HG03045 (cell line): ENCODE results near the gene PAWR.
"Not testable (repeated sequence)": the region's sequence is repeated elsewhere in the genome, so short reads cannot be mapped to it uniquely, and the experiment has no call there.

Experiments
- ATAC-seq: cut with Tn5 transposase; IDR thresholded peaks from one replicate; pipeline ENCODE4 v1.9.1; 2021; ENCODE audit warnings: mild to moderate bottlenecking, moderate library complexity; ENCODE audit not compliant: unreplicated experiment

Gene PAWR

DNA sequence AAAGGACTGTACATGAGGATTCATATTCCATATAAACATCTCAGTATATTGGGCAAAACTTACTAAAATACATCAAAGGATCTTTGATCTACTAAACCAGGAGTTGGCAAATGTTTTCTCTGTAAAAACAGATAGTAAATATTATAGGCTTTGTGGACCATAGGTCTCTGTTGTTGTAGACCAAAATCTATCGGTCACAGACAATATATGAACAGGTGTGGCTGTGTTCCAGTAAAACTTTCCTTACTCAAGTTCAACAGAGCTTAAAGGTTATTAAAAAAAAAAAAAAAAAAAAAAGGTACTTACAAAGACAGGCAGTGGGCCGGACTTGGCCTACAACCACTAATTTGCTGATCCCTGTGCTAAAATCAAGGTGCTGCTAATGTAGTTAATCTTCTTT is 40.3 kb downstream of the PAWR start:
- ATAC-seq: no peak

DNA sequence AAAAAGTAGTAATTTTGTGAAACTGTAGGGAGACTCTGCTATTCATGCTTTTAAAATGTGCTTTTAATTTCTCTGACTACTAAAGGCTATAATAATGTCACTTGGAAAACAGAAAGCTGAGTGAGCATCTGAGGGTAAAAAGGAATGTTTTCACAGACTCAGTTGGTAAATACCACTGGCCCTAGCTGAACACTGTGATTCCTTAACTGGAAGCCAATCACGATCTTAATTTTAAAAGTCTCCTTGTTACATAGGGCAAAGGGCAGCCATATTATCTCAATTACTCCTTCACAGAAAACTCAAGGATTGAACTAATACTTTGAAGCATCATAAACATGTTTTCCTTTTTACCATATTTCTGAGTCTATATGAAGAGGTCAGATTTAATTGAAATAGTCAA is 41.9 kb downstream of the PAWR start:
- ATAC-seq: no peak

DNA sequence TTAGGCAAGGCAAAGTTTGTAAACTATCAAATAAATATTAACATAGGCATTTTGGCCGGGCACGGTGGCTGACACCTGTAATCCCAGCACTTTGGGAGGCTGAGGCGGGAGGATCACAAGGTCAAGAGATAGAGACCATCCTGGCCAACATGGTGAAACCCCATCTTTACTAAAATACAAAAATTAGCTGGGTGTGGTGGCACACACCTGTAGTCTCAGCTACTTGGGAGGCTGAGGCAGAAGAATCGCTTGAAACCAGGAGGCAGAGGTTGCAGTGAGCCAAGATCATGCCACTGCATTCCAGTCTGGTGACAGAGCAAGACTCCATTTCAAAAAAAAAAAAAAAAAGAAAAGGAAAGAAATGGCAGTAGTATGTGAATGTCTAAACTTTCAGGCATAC is 43.9 kb downstream of the PAWR start:
- ATAC-seq: not testable (repeated sequence)

DNA sequence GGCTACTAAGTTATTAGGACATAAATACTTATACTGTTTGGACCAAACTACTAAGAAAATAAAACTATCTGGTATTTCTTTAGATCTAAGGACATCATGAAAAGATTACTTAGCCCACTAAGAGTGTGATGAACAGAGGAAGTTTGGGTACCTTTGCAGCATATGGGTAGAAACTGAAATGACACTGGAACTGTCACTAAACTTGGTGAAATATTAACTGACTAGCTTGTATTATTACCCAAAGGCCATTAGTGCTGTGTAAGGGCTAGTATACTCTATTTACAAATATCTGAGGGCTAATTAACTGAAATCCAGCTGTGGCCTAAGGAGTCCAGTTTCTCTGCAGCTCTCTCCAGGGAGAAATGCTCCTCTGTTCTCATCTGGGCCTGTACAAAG is 45.5 kb downstream of the PAWR start:
- ATAC-seq: no peak

DNA sequence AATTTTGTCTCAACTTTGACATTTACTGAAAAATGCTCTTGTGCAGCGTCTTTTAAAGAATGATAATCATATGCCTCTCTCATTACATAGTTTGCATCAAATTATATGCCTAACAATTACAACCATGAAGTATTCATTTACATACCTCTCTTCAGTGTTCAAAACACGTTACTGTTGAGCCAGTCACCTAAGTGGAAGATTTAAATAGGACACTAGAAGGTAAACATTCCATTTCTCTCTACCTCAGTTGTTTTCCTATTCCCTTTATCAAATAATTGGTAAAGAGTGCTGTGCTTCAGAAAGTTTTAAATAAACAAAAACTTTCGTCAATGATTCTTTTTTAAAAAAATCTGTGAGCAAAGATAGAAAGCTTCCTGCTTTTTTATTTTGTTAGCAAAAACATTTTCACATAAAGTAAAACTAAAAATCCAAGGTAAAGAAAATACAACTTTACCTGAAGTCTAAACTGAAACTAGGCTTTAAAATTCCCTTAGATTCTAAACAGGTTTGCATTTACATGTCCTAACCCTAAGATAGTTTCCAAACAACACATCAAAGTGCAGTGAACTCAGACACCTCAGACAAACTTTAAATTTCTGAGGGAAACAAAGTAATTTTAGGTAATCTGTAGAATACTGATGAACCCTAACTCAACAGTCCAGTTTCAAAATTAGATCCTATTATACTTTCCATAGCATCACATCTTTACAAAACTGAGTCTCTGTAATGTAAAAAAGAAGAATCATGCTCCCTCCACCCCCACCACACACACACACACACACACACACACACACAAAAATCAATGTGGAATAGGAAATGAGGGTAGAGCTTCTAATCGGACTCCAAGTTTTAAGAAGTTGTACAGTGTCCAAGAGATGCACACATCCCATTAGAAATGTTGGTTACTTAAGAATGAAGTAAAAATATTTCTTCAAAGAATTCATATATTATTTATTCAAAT is 46.2 kb downstream of the PAWR start:
- ATAC-seq: no peak

DNA sequence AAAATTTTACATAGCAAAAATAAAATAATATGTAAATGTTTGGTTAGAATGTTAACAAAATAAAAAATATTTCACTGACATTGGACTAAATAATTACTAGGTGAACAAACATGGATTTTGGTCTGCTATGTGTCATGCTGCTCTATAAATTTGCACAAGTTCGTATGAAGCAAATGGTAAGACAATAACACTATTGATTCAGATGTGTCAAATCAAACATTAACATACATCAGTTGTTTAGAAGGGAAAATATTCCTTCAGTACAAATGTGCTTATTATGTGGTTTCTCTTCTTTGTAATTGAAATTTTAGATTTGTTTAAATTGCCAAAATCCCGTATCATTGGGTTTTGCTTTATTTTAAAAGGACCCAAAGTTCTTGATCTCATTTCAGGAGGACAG is 46.9 kb downstream of the PAWR start:
- no peak for ATAC-seq

DNA sequence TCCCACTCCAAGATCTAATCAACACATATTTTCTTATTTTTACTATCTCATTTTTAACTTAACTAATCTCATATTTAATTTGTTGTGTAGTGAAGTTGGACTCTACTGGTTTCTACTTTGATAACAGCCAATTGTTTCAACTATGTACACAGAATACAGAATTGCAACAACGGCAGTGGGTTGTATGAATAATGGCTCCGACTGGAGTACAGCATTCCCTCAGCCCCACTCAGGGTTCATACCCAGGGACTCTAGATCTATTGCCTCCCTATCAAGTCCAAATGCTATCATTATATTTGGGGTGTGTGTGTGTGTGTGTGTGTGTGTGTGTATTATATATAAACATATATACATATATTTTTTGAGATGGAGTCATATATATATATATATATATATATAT is 52.3 kb downstream of the PAWR start:
- ATAC-seq: no peak

DNA sequence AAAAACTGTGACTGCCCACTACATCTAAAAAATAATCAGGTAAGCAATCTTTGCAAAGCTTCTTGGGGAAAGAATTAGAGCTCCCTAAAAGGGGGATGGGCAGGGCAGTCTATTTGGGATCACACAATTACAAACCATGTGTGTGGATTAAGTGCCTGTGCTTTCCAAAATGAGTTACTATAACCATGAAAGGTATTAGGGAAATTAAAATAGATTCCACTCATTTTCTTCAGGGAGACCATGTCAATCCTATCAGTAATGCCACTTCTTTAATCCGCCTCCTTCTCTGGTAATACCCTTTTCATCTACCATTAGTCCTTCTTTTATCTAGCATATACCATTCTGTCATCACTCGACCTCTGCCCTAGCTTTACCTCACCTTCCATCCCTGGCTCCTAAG is 53.7 kb downstream of the PAWR start:
- ATAC-seq: no peak

DNA sequence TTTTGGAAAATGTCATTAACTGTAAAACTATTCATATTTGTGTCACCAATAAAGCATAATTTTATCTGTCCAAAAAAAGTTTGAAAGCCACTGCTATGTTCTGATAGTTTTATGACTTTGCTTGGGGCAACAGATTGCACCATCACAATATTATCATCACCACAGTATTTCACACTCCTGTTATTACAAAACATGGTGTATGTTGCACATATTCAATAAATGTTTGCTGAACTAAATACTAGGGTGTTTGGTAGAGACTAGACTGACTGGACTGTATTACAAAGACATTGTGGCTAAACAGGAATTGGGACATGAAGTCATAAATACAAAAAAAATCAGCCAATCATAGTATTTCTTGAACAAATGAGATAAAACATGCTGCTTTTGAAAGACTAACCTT is 55.1 kb downstream of the PAWR start:
- no peak for ATAC-seq

DNA sequence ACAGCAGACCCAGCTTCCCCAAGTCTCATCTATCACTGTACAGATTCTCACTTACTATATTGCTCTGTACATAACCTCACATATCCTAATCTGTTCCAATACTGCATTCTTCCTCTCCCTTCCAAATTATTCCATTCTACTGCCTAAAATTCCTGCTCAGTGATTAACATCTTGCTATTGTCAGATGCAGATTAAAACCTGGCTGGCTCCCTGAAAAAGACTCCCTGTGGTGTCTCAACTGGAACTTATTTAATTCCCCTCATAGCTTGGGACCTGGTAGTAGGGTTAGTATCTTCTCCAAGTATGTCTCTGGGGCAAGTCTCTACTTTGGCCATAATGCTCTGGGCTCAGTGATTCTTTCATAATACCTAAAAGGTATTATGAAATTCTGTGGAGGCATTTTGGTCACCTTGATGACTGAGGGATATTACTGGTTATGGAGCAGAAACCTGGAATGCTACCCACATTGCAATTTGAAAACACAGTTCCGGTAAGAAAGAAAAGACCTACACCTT is 55.8 kb downstream of the PAWR start:
- no peak for ATAC-seq

DNA sequence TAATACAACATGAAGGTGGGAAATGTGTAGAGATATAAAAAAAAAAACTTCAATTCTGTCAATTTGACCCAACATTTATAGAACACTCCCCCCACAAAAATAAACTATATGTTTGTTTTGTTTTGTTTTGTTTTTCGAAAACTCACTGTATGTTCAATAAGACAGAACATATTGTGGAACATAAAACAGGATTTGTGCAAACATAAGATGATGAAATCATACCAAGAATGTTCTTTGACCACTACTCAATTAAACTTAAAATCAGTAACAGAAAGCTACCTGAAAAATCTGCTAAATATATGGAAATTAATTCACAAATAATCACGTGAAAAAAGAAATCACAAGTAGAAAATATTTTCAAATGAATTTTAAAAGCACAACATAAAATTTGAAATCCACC is 61.2 kb downstream of the PAWR start:
- no peak for ATAC-seq

DNA sequence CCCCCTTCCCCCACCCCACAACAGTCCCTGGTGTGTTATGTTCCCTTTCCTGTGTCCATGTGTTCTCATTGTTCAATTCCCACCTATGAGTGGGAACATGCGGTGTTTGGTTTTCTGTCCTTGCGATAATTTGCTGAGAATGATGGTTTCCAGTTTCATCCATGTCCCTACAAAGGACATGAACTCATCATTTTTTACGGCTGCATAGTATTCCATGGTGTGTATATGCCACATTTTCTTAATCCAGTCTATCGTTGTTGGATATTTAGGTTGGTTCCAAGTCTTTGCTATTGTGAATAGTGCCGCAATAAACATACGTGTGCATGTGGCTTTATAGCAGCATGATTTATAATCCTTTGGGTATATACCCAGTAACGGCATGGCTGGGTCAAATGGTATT is 64.0 kb downstream of the PAWR start:
- not testable (repeated sequence) for ATAC-seq

DNA sequence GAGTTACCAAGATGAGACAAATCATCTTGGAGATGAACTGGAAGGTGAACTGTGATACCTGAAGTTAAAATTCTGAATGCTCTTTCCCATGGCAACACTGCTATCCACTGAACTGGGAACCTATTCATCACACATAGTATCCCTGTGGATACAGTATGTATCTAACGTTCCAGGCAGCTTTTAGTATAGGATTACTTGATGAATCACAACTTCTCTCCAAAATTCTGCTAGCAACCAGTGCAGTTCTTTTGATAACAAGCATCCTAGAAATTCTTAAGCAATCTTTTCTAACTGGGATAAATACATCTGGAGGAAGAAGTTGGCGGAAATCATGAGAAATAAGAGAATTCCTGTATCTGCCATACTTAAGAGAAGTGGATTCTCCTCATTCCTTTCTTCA is 66.4 kb downstream of the PAWR start:
- ATAC-seq: no peak

DNA sequence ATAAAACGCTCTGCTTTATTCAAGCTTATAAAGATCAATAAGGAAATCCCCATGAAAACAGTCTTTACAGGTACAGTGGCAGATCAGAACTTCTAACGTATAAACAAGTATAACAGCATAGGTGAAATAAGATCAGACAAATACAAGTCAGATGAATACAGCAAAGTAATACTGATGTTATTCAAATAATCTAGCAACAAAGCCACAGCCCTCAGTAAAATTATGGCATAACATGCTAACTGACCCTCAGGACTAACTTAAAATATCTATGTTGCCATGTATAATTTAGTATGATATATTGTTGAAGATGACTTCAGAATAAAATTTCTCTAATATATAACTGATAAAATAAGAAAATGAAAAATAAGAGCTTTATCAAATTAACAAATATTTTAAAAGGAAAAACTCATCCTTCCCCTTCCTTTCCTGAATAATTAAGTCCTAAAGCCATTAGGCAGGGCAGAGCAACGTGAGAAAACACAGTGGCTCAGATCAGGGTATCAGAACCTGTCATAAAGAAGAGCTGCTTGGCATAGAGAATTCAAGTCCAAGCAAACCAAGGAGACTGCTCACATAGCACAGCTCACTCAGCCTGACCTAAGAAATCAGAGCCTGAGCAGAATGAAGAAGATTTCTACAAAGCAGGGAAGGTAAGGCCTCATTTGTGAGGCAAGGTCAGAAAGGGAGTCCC is 70.7 kb downstream of the PAWR start:
- ATAC-seq: no peak

DNA sequence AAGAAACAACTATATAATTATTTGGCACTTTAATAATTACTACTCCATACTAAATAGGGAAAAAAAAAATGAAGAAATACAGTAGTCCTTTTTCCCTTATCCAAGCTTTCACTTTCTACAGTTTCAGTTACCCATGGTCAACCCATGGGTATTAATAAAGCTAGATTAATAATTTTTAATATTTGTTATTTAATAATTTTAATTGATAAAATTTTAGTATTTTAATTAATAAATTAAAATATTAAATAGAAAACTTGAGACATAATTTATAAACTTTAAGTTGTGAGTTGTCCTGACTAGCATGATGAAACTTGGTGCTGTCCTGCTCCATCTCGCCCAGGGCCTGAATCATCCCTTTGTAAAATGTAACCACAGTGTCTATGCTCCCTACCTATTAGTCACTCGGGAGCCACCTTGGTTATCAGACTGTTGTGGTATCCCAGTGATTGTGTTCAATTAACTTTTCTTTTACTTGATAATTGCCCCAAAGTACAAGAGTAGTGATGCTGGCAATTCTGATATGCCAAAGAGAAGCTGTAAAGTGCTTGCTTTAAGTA is 71.8 kb downstream of the PAWR start:
- no peak for ATAC-seq

DNA sequence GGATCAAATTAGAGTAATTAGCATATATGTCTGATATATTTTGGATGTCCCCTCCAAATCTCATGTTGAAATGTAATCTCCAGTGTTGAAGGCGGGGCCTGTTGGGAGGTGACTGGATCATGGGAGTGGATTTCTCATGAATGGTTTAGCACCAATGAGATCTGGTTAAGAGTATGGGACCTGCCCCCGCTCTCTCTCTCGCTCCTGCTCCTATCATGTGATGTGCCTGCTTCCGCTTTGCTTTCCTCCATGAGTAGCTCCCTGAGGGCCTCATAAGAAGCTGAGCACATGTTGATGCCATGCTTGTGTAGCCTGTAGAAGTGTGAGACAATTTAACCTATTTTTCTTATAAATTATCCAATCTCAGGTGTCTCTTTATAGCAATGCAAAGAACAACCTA is 73.1 kb downstream of the PAWR start:
- ATAC-seq: no peak

DNA sequence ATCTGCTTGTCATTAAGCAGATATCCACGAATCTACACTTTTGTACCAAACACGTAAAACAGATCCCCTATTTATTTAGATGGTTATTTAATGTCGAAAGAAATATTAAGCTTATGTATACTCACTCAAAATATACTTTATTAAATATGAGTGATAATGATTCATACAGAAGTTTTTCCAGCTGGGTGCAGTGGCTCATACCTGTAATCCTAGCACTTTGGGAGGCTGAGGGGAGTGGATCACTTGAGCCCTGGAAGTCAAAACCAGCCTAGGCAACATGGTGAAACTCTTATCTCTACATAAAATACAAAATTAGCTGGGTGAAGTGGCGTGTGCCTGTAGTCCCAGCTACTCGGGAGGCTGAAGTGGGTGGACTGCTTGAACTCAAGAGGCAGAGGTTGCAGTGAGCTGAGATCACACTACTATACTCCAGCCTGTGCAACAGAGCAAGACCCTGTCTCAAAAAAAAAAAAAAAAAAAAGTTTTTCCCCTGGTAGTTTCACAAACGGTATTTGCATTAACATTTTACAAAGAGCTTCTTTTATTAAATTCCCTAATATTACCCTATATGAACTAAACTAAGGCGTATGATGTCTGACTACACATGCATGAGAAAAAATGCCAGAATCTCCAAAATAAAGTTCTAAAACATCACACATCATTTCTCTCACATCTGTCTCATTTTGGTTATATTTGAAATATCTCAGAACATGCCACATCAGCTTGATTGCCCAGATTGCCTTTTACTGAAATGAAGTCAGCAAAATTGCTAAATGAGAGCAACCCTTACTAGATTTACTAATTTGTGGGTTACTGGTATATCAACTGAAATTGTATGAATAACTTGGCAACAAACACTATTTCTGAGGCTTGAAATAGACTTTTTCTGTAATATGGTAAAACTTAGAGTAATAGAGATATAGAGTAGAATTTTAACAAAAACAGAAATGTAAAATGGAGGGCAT is 74.9 kb downstream of the PAWR start:
- ATAC-seq: peak; percentile 71

DNA sequence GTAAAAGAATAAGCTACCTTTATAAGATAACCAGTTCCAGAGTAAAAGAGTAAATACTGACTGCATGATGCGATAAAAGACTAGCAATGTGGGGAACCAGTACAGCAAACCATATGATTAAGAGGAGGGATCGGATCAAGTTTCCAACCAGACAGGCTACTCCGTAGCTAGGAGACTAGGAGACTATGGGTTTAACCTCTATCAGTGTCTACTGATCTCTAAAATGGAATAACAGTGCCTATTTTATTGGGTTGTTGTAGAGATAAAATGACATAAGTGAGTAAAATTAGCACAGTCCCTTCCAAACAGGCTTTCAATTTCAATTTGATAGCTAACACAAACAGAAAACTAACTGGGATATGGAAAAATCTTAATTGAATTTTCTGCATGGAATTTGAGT is 76.0 kb downstream of the PAWR start:
- no peak for ATAC-seq

DNA sequence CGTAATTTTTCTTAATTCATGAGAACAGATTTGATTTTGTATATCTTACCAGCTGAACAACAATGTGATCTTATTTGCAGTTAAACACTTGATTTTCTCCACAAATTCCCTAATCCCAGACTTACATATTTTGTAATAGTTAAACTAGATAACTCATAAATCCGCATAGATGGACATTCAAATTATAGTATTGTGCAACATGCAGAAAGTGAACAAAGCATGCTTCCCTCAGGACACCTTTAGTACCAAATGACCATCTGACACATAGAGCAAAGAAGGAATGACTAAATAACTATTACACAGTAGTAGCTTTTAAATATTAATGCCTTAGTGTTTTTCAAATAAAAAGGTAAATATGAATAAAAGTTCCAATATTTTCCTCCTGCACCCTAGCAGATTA is 88.9 kb downstream of the PAWR start:
- ATAC-seq: no peak

DNA sequence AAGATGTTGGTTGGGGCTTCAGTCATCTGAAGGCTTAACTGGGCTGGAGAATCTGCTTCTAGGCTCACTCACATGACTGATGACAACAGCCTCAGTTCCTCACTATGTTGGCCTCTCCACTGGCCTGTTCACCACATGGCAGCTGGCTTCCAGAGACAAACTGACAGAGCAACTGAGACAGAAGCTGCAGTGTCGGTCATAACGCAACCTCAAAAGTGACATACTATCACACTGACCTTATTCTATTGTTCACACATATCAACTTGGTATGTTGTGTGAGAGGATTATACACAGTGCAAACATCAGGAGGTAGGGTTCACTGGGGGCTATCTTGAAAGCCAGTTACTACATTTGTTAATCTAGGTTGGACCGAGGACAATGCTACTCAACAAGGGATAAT is 92.9 kb downstream of the PAWR start:
- ATAC-seq: no peak
